MCF 10A (cell line): ENCODE results near the gene ZBTB7A. TPM values are rescaled to one million over a fixed set of nuclear protein-coding genes. Genes with fewer than 3 reads are reported as not detected.

Experiments
- BruUV-seq: library from RNA; stranded (reverse); fragments of 400-500 nt; replicated peaks from 2 replicates; lab custom pipeline; 2021; lab: Mats Ljungman, UMichigan
- CTCF ChIA-PET: fragments of 300-600 bp; sonication (Branson Sonifier 250); formaldehyde crosslinking; extraction: SDS; loops from one replicate; lab custom pipeline; 2021; ENCODE audit warnings: antibody characterized with exemption, inconsistent platforms; lab: Yijun Ruan, JAX
- POLR2A ChIA-PET: fragments of 300-600, 350-650 bp; sonication (Branson Sonifier 250); formaldehyde crosslinking; extraction: SDS; loops from one replicate; lab custom pipeline; 2020; ENCODE audit warnings: antibody characterized with exemption, inconsistent platforms; lab: Yijun Ruan, JAX
- DNase-seq: peaks from one replicate; pipeline ENCODE4 v3.0.0-alpha.2; 2018; ENCODE audit not compliant: unreplicated experiment
- H3K27ac Mint-ChIP-seq: one replicate; pipeline ENCODE4 v1.8.0; 2022; ENCODE audit warnings: mild to moderate bottlenecking, low read depth, mixed read lengths; ENCODE audit not compliant: unreplicated experiment
- H3K27me3 Mint-ChIP-seq: one replicate; pipeline ENCODE4 v1.8.0; 2022; ENCODE audit warnings: mixed read lengths; ENCODE audit not compliant: insufficient read depth, unreplicated experiment
- H3K36me3 Mint-ChIP-seq: one replicate; pipeline ENCODE4 v1.8.0; 2022; ENCODE audit warnings: mild to moderate bottlenecking, moderate library complexity, mixed read lengths; ENCODE audit not compliant: insufficient read depth, unreplicated experiment
- H3K4me1 Mint-ChIP-seq: one replicate; pipeline ENCODE4 v1.8.0; 2022; ENCODE audit warnings: mixed read lengths; ENCODE audit not compliant: insufficient read depth, unreplicated experiment
- H3K4me3 Mint-ChIP-seq: one replicate; pipeline ENCODE4 v1.8.0; 2022; ENCODE audit warnings: mild to moderate bottlenecking, moderate library complexity, mixed read lengths; ENCODE audit not compliant: unreplicated experiment
- H3K9me3 Mint-ChIP-seq: one replicate; pipeline ENCODE4 v1.8.0; 2022; ENCODE audit warnings: mixed read lengths; ENCODE audit not compliant: unreplicated experiment
- CTCF ChIP-seq: fragments of 200-600 bp; IDR thresholded peaks from one replicate; pipeline ENCODE4 v1.8.0; 2022; ENCODE audit warnings: antibody characterized with exemption, mild to moderate bottlenecking; ENCODE audit not compliant: unreplicated experiment
- intact Hi-C: fragments of 100-400 bp; cut with micrococcal nuclease; formaldehyde crosslinking; loops from 2 replicates; pipeline ENCODE4 v1.14.1; 2022
- total RNA-seq: library from RNA; stranded (reverse); gene quantifications from 2 replicates; pipeline ENCODE4 v1.2.3, GENCODE V29; 2022

The ZBTB7A gene
- total RNA-seq, 1 experiment from 2014 or later = 35.1 TPM

- Mint-ChIP-seq H3K4me3 (no peak overlapping the region), H3K27me3 (no peaks in the 10 kb centered on the region), H3K9me3 (no peaks in the 10 kb centered on the region), H3K36me3 (peaks cover 39% of the 10 kb centered on the region), H3K4me1 (peaks cover 4% of the 10 kb centered on the region), H3K27ac (no peak overlapping the region)
- BruUV-seq = no TSS peak
- TF ChIP-seq CTCF = no peak
- POLR2A ChIA-PET = interaction anchor here (0.7 kb wide), 1 partner anchor 18 kb away, joined by 3 read pairs; no protein-coding TSS in a partner anchor
- CTCF ChIA-PET = interaction anchor here (0.6 kb wide), 1 partner anchor 87 kb away, joined by 3 read pairs; no protein-coding TSS in a partner anchor
- DNase-seq = no peak
- intact Hi-C loops = no loop called here
Observed at GRCh38 chr19:4100647-4101495, 34.2 kb upstream of the ZBTB7A start.

- CTCF ChIA-PET = interaction anchor here (0.6 to 0.7 kb wide), 2 partner anchors 42 to 142 kb away, joined by 3 to 4 read pairs; no protein-coding TSS in a partner anchor
- no peak for DNase-seq
- Mint-ChIP-seq H3K9me3 (no peaks in the 10 kb centered on the region), H3K36me3 (peaks cover 41% of the 10 kb centered on the region), H3K4me1 (no peaks in the 10 kb centered on the region), H3K27me3 (no peaks in the 10 kb centered on the region), H3K27ac (no peak overlapping the region), H3K4me3 (no peak overlapping the region)
- intact Hi-C loops = no loop called here
- no TSS peak for BruUV-seq
- POLR2A ChIA-PET = interaction anchor here (0.6 to 0.7 kb wide), 2 partner anchors 17 to 21 kb away, joined by 3 to 4 read pairs; no protein-coding TSS in a partner anchor
- no peak for TF ChIP-seq CTCF
Observed at GRCh38 chr19:4099041-4099764, 32.5 kb upstream of the ZBTB7A start.

DNA sequence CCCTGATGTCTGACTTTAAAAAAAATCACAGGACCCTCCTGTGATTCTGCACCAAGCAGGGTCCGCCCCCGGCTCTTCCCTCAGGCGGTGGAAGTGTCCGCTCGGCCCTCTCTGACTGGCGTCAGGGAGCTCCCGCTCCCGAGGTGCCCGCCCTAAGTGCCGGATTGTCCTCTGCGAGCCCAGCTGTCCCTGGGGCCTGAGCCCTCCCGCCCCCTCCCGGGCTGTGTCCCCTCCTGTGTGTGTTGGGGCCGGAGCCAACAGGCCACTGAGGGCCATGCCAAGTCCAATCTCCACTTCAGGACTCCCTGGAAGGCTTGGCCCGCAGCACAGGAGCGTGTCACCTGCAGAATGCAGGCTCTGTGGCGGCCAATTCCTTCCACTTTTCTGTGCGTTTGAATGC lies 31.8 kb upstream of the ZBTB7A start:
- no peak for DNase-seq
- no peak overlapping the region for H3K27ac Mint-ChIP-seq
- ChIA-PET POLR2A (interaction anchor here (0.7 kb wide), 1 partner anchor 21 kb away, joined by 4 read pairs; no protein-coding TSS in a partner anchor), CTCF (no interaction called here)
- H3K9me3 Mint-ChIP-seq = no peaks in the 10 kb centered on the region
- no peaks in the 10 kb centered on the region for H3K27me3 Mint-ChIP-seq
- no TSS peak for BruUV-seq
- no peak overlapping the region for H3K4me3 Mint-ChIP-seq
- no peak for TF ChIP-seq CTCF
- H3K36me3 Mint-ChIP-seq = peaks cover 48% of the 10 kb centered on the region
- H3K4me1 Mint-ChIP-seq = no peaks in the 10 kb centered on the region
- intact Hi-C loops = no loop called here

- H3K27ac Mint-ChIP-seq = no peak overlapping the region
- POLR2A ChIA-PET = interaction anchor here (0.6 to 0.7 kb wide), 3 partner anchors 14 to 1356 kb away, joined by 3 to 4 read pairs (median 3); no protein-coding TSS in a partner anchor
- TF ChIP-seq CTCF = no peak
- CTCF ChIA-PET = no interaction called here
- no peaks in the 10 kb centered on the region for H3K4me1 Mint-ChIP-seq
- H3K4me3 Mint-ChIP-seq = no peak overlapping the region
- no TSS peak for BruUV-seq
- H3K9me3 Mint-ChIP-seq = no peaks in the 10 kb centered on the region
- no peaks in the 10 kb centered on the region for H3K27me3 Mint-ChIP-seq
- H3K36me3 Mint-ChIP-seq = peaks cover 55% of the 10 kb centered on the region
- intact Hi-C loops = no loop called here
- DNase-seq = no peak
Observed at GRCh38 chr19:4097501-4097900, 30.8 kb upstream of the ZBTB7A start.
